Choroid plexus epithelial cell (primary cell): ENCODE measurements around the gene ETV3.
A peak's percentile ranks its signal among the peaks of the same experiment; 100 is the strongest.
"Not testable (repeated sequence)": the region's sequence is repeated elsewhere in the genome, so short reads cannot be mapped to it uniquely, and the experiment has no call there.

ENCODE experiments used
- DNase-seq: peaks from one replicate; pipeline ENCODE4 v3.0.0-alpha.2; 2010; ENCODE audit warnings: low read depth
- H3K4me3 ChIP-seq: 2 replicates; pipeline ENCODE4 v1.5.1; 2011; ENCODE audit warnings: low read depth, mild to moderate bottlenecking, control low read depth, low read length, moderate library complexity
- CTCF ChIP-seq: conservative IDR thresholded peaks from 2 replicates; pipeline ENCODE4 v1.5.1; 2011; ENCODE audit warnings: low read depth, mild to moderate bottlenecking, control low read depth, inconsistent platforms, low read length, moderate library complexity

Gene ETV3

GRCh38 chr1:157138220-157139051 is at the start of gene ETV3:
ETV3 (minus strand) TSS chr1:157138395; CDS start chr1:157136352, 2,043 bp downstream.
- H3K4me3 ChIP-seq, result peak within 1 kb of the TSS; percentile 90
- TF ChIP-seq CTCF, result no peak
- DNase-seq, result peak; percentile 95

- no peak for TF ChIP-seq CTCF
- no peak for DNase-seq
- H3K4me3 ChIP-seq, result no peak overlapping the region
These were observed 48.2 kb upstream of the ETV3 start for GRCh38 chr1:157186281-157186992.

- TF ChIP-seq CTCF, result no peak
- DNase-seq, result peak; percentile 21
- H3K4me3 ChIP-seq, result no peak overlapping the region
These were observed 45.7 kb upstream of the ETV3 start for GRCh38 chr1:157183870-157184269.

GRCh38 chr1:157182371-157182770 is 44.2 kb upstream of the ETV3 start:
- not testable (repeated sequence) for DNase-seq, H3K4me3 ChIP-seq

GRCh38 chr1:157181790-157182189 is 43.6 kb upstream of the ETV3 start:
- no peak for TF ChIP-seq CTCF
- no peak for DNase-seq
- H3K4me3 ChIP-seq, result no peak overlapping the region

- TF ChIP-seq CTCF, result no peak
- DNase-seq, result no peak
- no peak overlapping the region for H3K4me3 ChIP-seq
These were observed 43.1 kb upstream of the ETV3 start for GRCh38 chr1:157181258-157181657.

GRCh38 chr1:157178490-157178889 is 40.3 kb upstream of the ETV3 start:
- DNase-seq, result no peak
- no peak overlapping the region for H3K4me3 ChIP-seq
- TF ChIP-seq CTCF, result no peak
